SJSA1 (cell line): ENCODE results near the gene CYFIP1. TPM values are rescaled to one million over a fixed set of nuclear protein-coding genes. Genes with fewer than 3 reads are reported as not detected.

Source experiments
- DNase-seq, 2 experiments: peaks; one replicate each; pipeline ENCODE4 v3.0.0-alpha.2; 2015 to 2020; ENCODE audit warnings: low spot score in 2 of 2, low read depth in 1 of 2
- H3K27ac ChIP-seq: fragments of 250-450 bp; sonication (Bioruptor Pico); 2 replicates; pipeline ENCODE4 v1.5.1; 2020; ENCODE audit warnings: mild to moderate bottlenecking, moderate library complexity
- H3K27me3 ChIP-seq: fragments of 250-450 bp; sonication (Bioruptor Pico); replicated peaks from 2 replicates; pipeline ENCODE4 v1.5.1; 2020; ENCODE audit warnings: mild to moderate bottlenecking, moderate library complexity
- H3K36me3 ChIP-seq: fragments of 250-450 bp; sonication (Bioruptor Pico); 2 replicates; pipeline ENCODE4 v1.5.1; 2020; ENCODE audit warnings: mild to moderate bottlenecking
- H3K4me1 ChIP-seq: fragments of 250-450 bp; sonication (Bioruptor Pico); replicated peaks from 2 replicates; pipeline ENCODE4 v1.6.1; 2021; ENCODE audit warnings: mild to moderate bottlenecking
- H3K4me3 ChIP-seq: fragments of 250-450 bp; sonication (Bioruptor Pico); 2 replicates; pipeline ENCODE4 v1.5.1; 2020; ENCODE audit warnings: mild to moderate bottlenecking
- H3K9me3 ChIP-seq: fragments of 250-450 bp; sonication (Bioruptor Pico); replicated peaks from 2 replicates; pipeline ENCODE4 v1.5.1; 2020; ENCODE audit warnings: mild to moderate bottlenecking
- total RNA-seq: library from RNA; depleted of rRNA; stranded (reverse); fragments of >200 nt; shearing (Covaris generic); gene quantifications from 2 replicates; pipeline ENCODE4 v1.2.3, GENCODE V29; 2014

Gene CYFIP1
- total RNA-seq, 1 experiment from 2014 or later = 110 TPM

GRCh38 chr15:22933641-22934061 is 46.5 kb downstream of the CYFIP1 start:
- H3K9me3 ChIP-seq = no peaks in the 10 kb centered on the region
- H3K27ac ChIP-seq = no peak overlapping the region; the same call in 1 of the 2 replicates
- H3K4me3 ChIP-seq = no peak overlapping the region
- no peaks in the 10 kb centered on the region; the same call in 1 of the 2 replicates for H3K4me1 ChIP-seq
- peaks cover 37% of the 10 kb centered on the region for H3K36me3 ChIP-seq
- H3K27me3 ChIP-seq = no peaks in the 10 kb centered on the region
- peak; percentile 74 to 87 for DNase-seq

- H3K9me3 ChIP-seq = no peaks in the 10 kb centered on the region
- no peaks in the 10 kb centered on the region; the same call in 1 of the 2 replicates for H3K4me1 ChIP-seq
- no peaks in the 10 kb centered on the region for H3K27me3 ChIP-seq
- no peak overlapping the region for H3K27ac ChIP-seq
- H3K4me3 ChIP-seq = no peak overlapping the region
- peaks cover 34% of the 10 kb centered on the region for H3K36me3 ChIP-seq
- DNase-seq = no peak
Observed at GRCh38 chr15:22931784-22932536, 48.2 kb downstream of the CYFIP1 start.

- DNase-seq = no peak
- Histone ChIP-seq H3K36me3 (peaks cover 39% of the 10 kb centered on the region), H3K27me3 (no peaks in the 10 kb centered on the region), H3K9me3 (no peaks in the 10 kb centered on the region), H3K4me1 (no peaks in the 10 kb centered on the region; the same call in 1 of the 2 replicates), H3K4me3 (no peak overlapping the region), H3K27ac (no peak overlapping the region)
Observed at GRCh38 chr15:22930782-22931484, 49.2 kb downstream of the CYFIP1 start.

- Histone ChIP-seq H3K4me3 (no peak overlapping the region), H3K9me3 (no peaks in the 10 kb centered on the region), H3K27ac (no peak overlapping the region), H3K27me3 (no peaks in the 10 kb centered on the region), H3K4me1 (no peaks in the 10 kb centered on the region), H3K36me3 (peaks cover 36% of the 10 kb centered on the region)
- no peak for DNase-seq
Observed at GRCh38 chr15:22927761-22928160, 52.4 kb downstream of the CYFIP1 start.

- Histone ChIP-seq H3K36me3 (peaks cover 25% of the 10 kb centered on the region), H3K27me3 (no peaks in the 10 kb centered on the region), H3K4me1 (no peaks in the 10 kb centered on the region), H3K9me3 (no peaks in the 10 kb centered on the region), H3K4me3 (no peak overlapping the region), H3K27ac (no peak overlapping the region)
- DNase-seq = no peak
Observed at GRCh38 chr15:22925875-22926274, 54.3 kb downstream of the CYFIP1 start.

- H3K9me3 ChIP-seq = no peaks in the 10 kb centered on the region
- no peak for DNase-seq
- no peak overlapping the region for H3K4me3 ChIP-seq
- H3K27me3 ChIP-seq = no peaks in the 10 kb centered on the region
- H3K36me3 ChIP-seq = peaks cover 35% of the 10 kb centered on the region
- H3K27ac ChIP-seq = no peak overlapping the region
- peaks cover 4% of the 10 kb centered on the region; the same call in 1 of the 2 replicates for H3K4me1 ChIP-seq
Observed at GRCh38 chr15:22922003-22922402, 58.2 kb downstream of the CYFIP1 start.

- peaks cover 4% of the 10 kb centered on the region; the same call in 1 of the 2 replicates for H3K4me1 ChIP-seq
- DNase-seq = no peak
Observed at GRCh38 chr15:22919171-22919570, 61.0 kb downstream of the CYFIP1 start.

GRCh38 chr15:22918596-22919140 is 61.5 kb downstream of the CYFIP1 start:
- H3K4me3 ChIP-seq = no peak overlapping the region
- DNase-seq = no peak
- H3K9me3 ChIP-seq = no peaks in the 10 kb centered on the region
- H3K4me1 ChIP-seq = peaks cover 4% of the 10 kb centered on the region; the same call in 1 of the 2 replicates
- peaks cover 47% of the 10 kb centered on the region for H3K36me3 ChIP-seq
- no peak overlapping the region for H3K27ac ChIP-seq
- no peaks in the 10 kb centered on the region for H3K27me3 ChIP-seq

More at GRCh38 chr15:22919171-22919570, 61.0 kb downstream of the CYFIP1 start:
- H3K4me3 ChIP-seq = no peak overlapping the region
- H3K9me3 ChIP-seq = no peaks in the 10 kb centered on the region
- H3K36me3 ChIP-seq = peaks cover 42% of the 10 kb centered on the region
- H3K27ac ChIP-seq = no peak overlapping the region
- H3K27me3 ChIP-seq = no peaks in the 10 kb centered on the region

- Histone ChIP-seq H3K9me3 (no peaks in the 10 kb centered on the region), H3K27ac (no peak overlapping the region), H3K4me3 (no peak overlapping the region), H3K36me3 (peaks cover 49% of the 10 kb centered on the region), H3K4me1 (peaks cover 4% of the 10 kb centered on the region; the same call in 1 of the 2 replicates), H3K27me3 (no peaks in the 10 kb centered on the region)
- peak in 1 of 2 experiments; percentile 25 for DNase-seq
Observed at GRCh38 chr15:22918056-22918455, 62.1 kb downstream of the CYFIP1 start.

- DNase-seq = no peak
- no peaks in the 10 kb centered on the region for H3K27me3 ChIP-seq
- H3K4me3 ChIP-seq = no peak overlapping the region
- no peak overlapping the region for H3K27ac ChIP-seq
- no peaks in the 10 kb centered on the region for H3K9me3 ChIP-seq
- H3K4me1 ChIP-seq = peaks cover 4% of the 10 kb centered on the region; the same call in 1 of the 2 replicates
- peaks cover 52% of the 10 kb centered on the region for H3K36me3 ChIP-seq
Observed at GRCh38 chr15:22917556-22917955, 62.6 kb downstream of the CYFIP1 start.

GRCh38 chr15:22916606-22917350 is 63.4 kb downstream of the CYFIP1 start:
- Histone ChIP-seq H3K4me3 (no peak overlapping the region), H3K36me3 (peaks cover 56% of the 10 kb centered on the region), H3K9me3 (no peaks in the 10 kb centered on the region), H3K27ac (no peak overlapping the region), H3K4me1 (peaks cover 4% of the 10 kb centered on the region; the same call in 1 of the 2 replicates), H3K27me3 (no peaks in the 10 kb centered on the region)
- no peak for DNase-seq

- no peak for DNase-seq
- H3K4me3 ChIP-seq = no peak overlapping the region
- H3K36me3 ChIP-seq = peaks cover 64% of the 10 kb centered on the region
- H3K4me1 ChIP-seq = peaks cover 4% of the 10 kb centered on the region; the same call in 1 of the 2 replicates
- H3K27me3 ChIP-seq = no peaks in the 10 kb centered on the region
- no peaks in the 10 kb centered on the region for H3K9me3 ChIP-seq
- no peak overlapping the region for H3K27ac ChIP-seq
Observed at GRCh38 chr15:22915866-22916515, 64.2 kb downstream of the CYFIP1 start.
